ENCODE results near the gene MMGT1.

DNA sequence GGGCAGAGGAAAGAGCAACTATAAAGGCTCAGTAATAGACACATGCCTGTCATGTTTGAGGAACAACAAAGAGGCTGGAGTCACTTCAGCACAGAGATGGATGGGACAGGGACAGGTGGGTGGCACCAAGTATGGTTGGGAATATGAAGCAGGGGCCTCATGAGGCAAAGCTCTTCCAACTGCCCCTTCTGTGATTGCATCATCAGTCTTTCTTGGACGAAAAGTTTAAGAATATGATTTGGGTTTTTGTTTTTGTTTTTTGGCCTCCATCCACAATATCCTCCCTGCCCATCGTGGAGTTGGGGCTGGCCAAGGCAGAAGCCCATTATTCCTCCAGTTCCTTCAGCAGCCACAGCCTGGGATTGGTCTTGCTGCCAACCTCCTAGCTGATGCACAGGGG, 45.9 kb downstream of the MMGT1 start:
- TF ChIP-seq, protein P1, sequence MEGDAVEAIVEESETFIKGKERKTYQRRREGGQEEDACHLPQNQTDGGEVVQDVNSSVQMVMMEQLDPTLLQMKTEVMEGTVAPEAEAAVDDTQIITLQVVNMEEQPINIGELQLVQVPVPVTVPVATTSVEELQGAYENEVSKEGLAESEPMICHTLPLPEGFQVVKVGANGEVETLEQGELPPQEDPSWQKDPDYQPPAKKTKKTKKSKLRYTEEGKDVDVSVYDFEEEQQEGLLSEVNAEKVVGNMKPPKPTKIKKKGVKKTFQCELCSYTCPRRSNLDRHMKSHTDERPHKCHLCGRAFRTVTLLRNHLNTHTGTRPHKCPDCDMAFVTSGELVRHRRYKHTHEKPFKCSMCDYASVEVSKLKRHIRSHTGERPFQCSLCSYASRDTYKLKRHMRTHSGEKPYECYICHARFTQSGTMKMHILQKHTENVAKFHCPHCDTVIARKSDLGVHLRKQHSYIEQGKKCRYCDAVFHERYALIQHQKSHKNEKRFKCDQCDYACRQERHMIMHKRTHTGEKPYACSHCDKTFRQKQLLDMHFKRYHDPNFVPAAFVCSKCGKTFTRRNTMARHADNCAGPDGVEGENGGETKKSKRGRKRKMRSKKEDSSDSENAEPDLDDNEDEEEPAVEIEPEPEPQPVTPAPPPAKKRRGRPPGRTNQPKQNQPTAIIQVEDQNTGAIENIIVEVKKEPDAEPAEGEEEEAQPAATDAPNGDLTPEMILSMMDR (IDR thresholded peaks at IDR 0.05; ENCODE audit: extremely low read depth in 1 of 2, insufficient read depth in 1 of 2, low read depth in 1 of 2, low read length in 2 of 2), result no peak
- TF ChIP-seq POLR2A (IDR thresholded peaks at IDR 0.05; ENCODE audit: low read depth, low read length) (no peak), EZH2 (IDR thresholded peaks at IDR 0.05; ENCODE audit: borderline replicate concordance, low read depth, low read length, severe bottlenecking) (no peak), POLR2AphosphoS5 (IDR thresholded peaks at IDR 0.05; ENCODE audit: insufficient read depth, low read depth, low read length) (no peak), JUN (IDR thresholded peaks at IDR 0.05; ENCODE audit: borderline replicate concordance, insufficient read depth, insufficient read length, low read depth) (no peak), FOS (IDR thresholded peaks at IDR 0.05; ENCODE audit: borderline replicate concordance, insufficient read depth, low read length) (no peak), GATA2 (IDR thresholded peaks at IDR 0.05; ENCODE audit: insufficient read depth, insufficient read length, low read depth, low read length) (no peak)
- TF ChIP-seq, protein P2, sequence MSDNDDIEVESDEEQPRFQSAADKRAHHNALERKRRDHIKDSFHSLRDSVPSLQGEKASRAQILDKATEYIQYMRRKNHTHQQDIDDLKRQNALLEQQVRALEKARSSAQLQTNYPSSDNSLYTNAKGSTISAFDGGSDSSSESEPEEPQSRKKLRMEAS (IDR thresholded peaks at IDR 0.05; ENCODE audit: insufficient read depth, insufficient read length), result no peak
